Smooth muscle cell (in vitro differentiated cells): Measurements from ENCODE around the gene KIRREL1. TPM values are rescaled to one million over a fixed set of nuclear protein-coding genes. Genes with fewer than 3 reads are reported as not detected.

ENCODE experiments used
- DNase-seq: peaks from one replicate; lab custom pipeline; 2025; ENCODE audit not compliant: unreplicated experiment; lab: John Stamatoyannopoulos, UW
- H2AFZ ChIP-seq: fragments of 200-600 bp; sonication (generic); 2 replicates; pipeline ENCODE4 v1.6.0; 2016; ENCODE audit warnings: antibody characterized with exemption, low read depth, mild to moderate bottlenecking
- H3F3A ChIP-seq: fragments of 200-600 bp; sonication (generic); 2 replicates; pipeline ENCODE4 v1.6.0; 2017; ENCODE audit warnings: antibody characterized with exemption, low read depth
- H3K27ac ChIP-seq: fragments of 200-600 bp; sonication (generic); 2 replicates; pipeline ENCODE4 v1.5.1; 2016; ENCODE audit warnings: low read depth, mild to moderate bottlenecking
- H3K27me3 ChIP-seq: fragments of 200-600 bp; sonication (generic); 2 replicates; pipeline ENCODE4 v1.6.1; 2016; ENCODE audit warnings: low read depth, mild to moderate bottlenecking
- H3K36me3 ChIP-seq: fragments of 200-600 bp; sonication (generic); 2 replicates; pipeline ENCODE4 v1.5.1; 2016; ENCODE audit warnings: low read depth
- H3K4me1 ChIP-seq: fragments of 200-600 bp; sonication (generic); 2 replicates; pipeline ENCODE4 v1.5.1; 2016; ENCODE audit warnings: low read depth
- H3K4me2 ChIP-seq: fragments of 200-600 bp; sonication (generic); 2 replicates; pipeline ENCODE4 v1.6.0; 2016; ENCODE audit warnings: mild to moderate bottlenecking
- H3K4me3 ChIP-seq: fragments of 200-600 bp; sonication (generic); 2 replicates; pipeline ENCODE4 v1.5.1; 2016; ENCODE audit warnings: mild to moderate bottlenecking
- H3K79me2 ChIP-seq: fragments of 200-600 bp; sonication (generic); 2 replicates; pipeline ENCODE4 v1.6.0; 2016; ENCODE audit warnings: low read depth, mild to moderate bottlenecking
- H3K9ac ChIP-seq: fragments of 200-600 bp; sonication (generic); 2 replicates; pipeline ENCODE4 v1.6.0; 2016; ENCODE audit warnings: low read depth
- H3K9me3 ChIP-seq: fragments of 200-600 bp; sonication (generic); replicated peaks from 2 replicates; pipeline ENCODE4 v1.5.1; 2016; ENCODE audit warnings: low read depth
- H4K20me1 ChIP-seq: fragments of 200-600 bp; sonication (generic); 2 replicates; pipeline ENCODE4 v1.6.0; 2016; ENCODE audit warnings: low read depth
- CTCF ChIP-seq: fragments of 200-600 bp; sonication (generic); IDR thresholded peaks from 2 replicates; pipeline ENCODE4 v1.5.1; 2017; ENCODE audit warnings: borderline replicate concordance, mild to moderate bottlenecking, antibody characterized with exemption; ENCODE audit not compliant: insufficient read depth, poor library complexity, severe bottlenecking
- WGBS: methylation state at CpG from one replicate; pipeline ENCODE4 v1.1.7; 2016; ENCODE audit warnings: low lambda C conversion rate; 5-methylcytosine and 5-hydroxymethylcytosine counted together
- polyA plus RNA-seq: library from polyadenylated mRNA; unstranded; fragments of >200 nt; fragmentation: Nextera tagmentation; extraction: Ambion mirVana; gene quantifications from 2 replicates; pipeline ENCODE4 v1.2.1, GENCODE V29; 2016
- total RNA-seq: library from RNA; depleted of rRNA; stranded (reverse); fragments of >200 nt; gene quantifications from 2 replicates; pipeline ENCODE4 v1.2.3, GENCODE V29; 2014

The KIRREL1 gene
- total and polyA plus RNA-seq, 2 experiments from 2014 or later = 40.9 to 58.4 TPM

- no peak overlapping the region for H3K4me2 ChIP-seq
- no peaks in the 10 kb centered on the region for H3K4me1 ChIP-seq
- no peaks in the 10 kb centered on the region for H3K27me3 ChIP-seq
- H3K9me3 ChIP-seq = no peaks in the 10 kb centered on the region
- no peak overlapping the region for H3K9ac ChIP-seq
- H3K36me3 ChIP-seq = no peaks in the 10 kb centered on the region
- no peaks in the 10 kb centered on the region for H4K20me1 ChIP-seq
- no peaks in the 10 kb centered on the region for H3K79me2 ChIP-seq
- no peak for DNase-seq
- no peaks in the 10 kb centered on the region for H3F3A ChIP-seq
- no peak overlapping the region for H3K27ac ChIP-seq
- no peak for TF ChIP-seq CTCF
- 91% methylated on average over 3 of the region's 3 CpGs for WGBS
- H3K4me3 ChIP-seq = no peak overlapping the region
- no peak overlapping the region for H2AFZ ChIP-seq
These were observed 137.8 kb downstream of the KIRREL1 start for GRCh38 chr1:158131217-158131616.

- Histone ChIP-seq H2AFZ (peak overlapping the region; percentile 67), H3K9me3 (no peaks in the 10 kb centered on the region), H3K4me2 (peak overlapping the region; percentile 7), H3K9ac (no peak overlapping the region), H4K20me1 (no peaks in the 10 kb centered on the region), H3K27me3 (no peaks in the 10 kb centered on the region), H3K36me3 (no peaks in the 10 kb centered on the region), H3K27ac (peak overlapping the region; percentile 62), H3K79me2 (no peaks in the 10 kb centered on the region), H3K4me3 (no peak overlapping the region), H3K4me1 (peaks cover 4% of the 10 kb centered on the region), H3F3A (peaks cover 3% of the 10 kb centered on the region)
- no peak for TF ChIP-seq CTCF
- WGBS = 53% methylated on average over 3 of the region's 3 CpGs
- no peak for DNase-seq
These were observed 147.3 kb downstream of the KIRREL1 start for GRCh38 chr1:158140764-158141192.

GRCh38 chr1:158145173-158145719 is 151.8 kb downstream of the KIRREL1 start:
- DNase-seq = no peak
- Histone ChIP-seq H3K4me1 (peaks cover 8% of the 10 kb centered on the region), H3K27ac (no peak overlapping the region), H3K4me2 (no peak overlapping the region), H3K27me3 (no peaks in the 10 kb centered on the region), H3K9ac (no peak overlapping the region), H3K4me3 (no peak overlapping the region), H3F3A (peaks cover 2% of the 10 kb centered on the region), H4K20me1 (no peaks in the 10 kb centered on the region), H3K79me2 (no peaks in the 10 kb centered on the region), H3K36me3 (no peaks in the 10 kb centered on the region), H3K9me3 (no peaks in the 10 kb centered on the region), H2AFZ (no peak overlapping the region)
- no peak for TF ChIP-seq CTCF

- H3F3A ChIP-seq = no peaks in the 10 kb centered on the region
- no peaks in the 10 kb centered on the region for H3K9me3 ChIP-seq
- H2AFZ ChIP-seq = peak overlapping the region; percentile 38
- H3K4me1 ChIP-seq = peaks cover 4% of the 10 kb centered on the region
- no peaks in the 10 kb centered on the region for H3K79me2 ChIP-seq
- no peak overlapping the region for H3K27ac ChIP-seq
- no peak overlapping the region for H3K4me2 ChIP-seq
- H4K20me1 ChIP-seq = no peaks in the 10 kb centered on the region
- H3K9ac ChIP-seq = no peak overlapping the region
- 43% methylated on average over 6 of the region's 6 CpGs for WGBS
- TF ChIP-seq CTCF = no peak
- H3K36me3 ChIP-seq = no peaks in the 10 kb centered on the region
- no peak for DNase-seq
- H3K27me3 ChIP-seq = no peaks in the 10 kb centered on the region
- H3K4me3 ChIP-seq = no peak overlapping the region
These were observed 152.7 kb downstream of the KIRREL1 start for GRCh38 chr1:158146165-158146564.
